CD14-positive monocyte (primary cell): ENCODE measurements around the gene DNAJB1. TPM values are rescaled to one million over a fixed set of nuclear protein-coding genes. Genes with fewer than 3 reads are reported as not detected.
A peak's percentile ranks its signal among the peaks of the same experiment; 100 is the strongest.
"Not testable (repeated sequence)": the region's sequence is repeated elsewhere in the genome, so short reads cannot be mapped to it uniquely, and the experiment has no call there.

Source experiments
- DNase-seq, 3 donors: peaks; one replicate each; pipeline ENCODE4 v3.0.0-alpha.2; 2011 to 2022
- H2AFZ ChIP-seq: 2 replicates; pipeline ENCODE4 v1.6.0; 2012; ENCODE audit warnings: mild to moderate bottlenecking, low read depth, low read length, inconsistent platforms; ENCODE audit not compliant: insufficient read depth, poor library complexity, severe bottlenecking
- H3K27ac ChIP-seq, 2 donors: 1 replicate in 1 of 2; 2 replicates in 1 of 2; pipeline ENCODE4 v1.5.1; 2012 to 2013; ENCODE audit warnings: low read length in 2 of 2, control low read depth in 1 of 2, inconsistent platforms in 1 of 2, low read depth in 1 of 2, mild to moderate bottlenecking in 1 of 2
- H3K27me3 ChIP-seq, 2 donors: one replicate each; pipeline versions ENCODE4 v1.6.0 to v1.6.1; 2011 to 2013; ENCODE audit warnings: low read length in 2 of 2; ENCODE audit not compliant: control insufficient read depth in 2 of 2, insufficient read depth in 2 of 2
- H3K36me3 ChIP-seq, 2 donors: replicated peaks in 1 of 2; 1 replicate in 1 of 2; 2 replicates in 1 of 2; pipeline versions ENCODE4 v1.5.1 to v1.6.1; 2012 to 2013; ENCODE audit warnings: low read length in 2 of 2, control low read depth in 1 of 2, inconsistent platforms in 1 of 2, mild to moderate bottlenecking in 1 of 2; ENCODE audit not compliant: insufficient read depth in 2 of 2, control insufficient read depth in 1 of 2
- H3K4me1 ChIP-seq, 2 donors: 1 replicate in 1 of 2; 2 replicates in 1 of 2; pipeline versions ENCODE4 v1.5.1 to v1.6.1; 2012 to 2013; ENCODE audit warnings: low read length in 2 of 2, control low read depth in 1 of 2, inconsistent platforms in 1 of 2, mild to moderate bottlenecking in 1 of 2, moderate library complexity in 1 of 2; ENCODE audit not compliant: insufficient read depth in 2 of 2, control insufficient read depth in 1 of 2
- H3K4me2 ChIP-seq: replicated peaks from 2 replicates; pipeline ENCODE3; 2012; ENCODE audit warnings: low read length, moderate library complexity, mild to moderate bottlenecking; ENCODE audit not compliant: poor library complexity, severe bottlenecking; ENCODE audit errors: extremely low read depth
- H3K4me3 ChIP-seq, 3 experiments: fragments of 200-600 bp in 1 of 3; sonication (generic) in 1 of 3; replicated peaks in 1 of 3; 1 replicate in 2 of 3; 2 replicates in 1 of 3; pipeline ENCODE4 v1.5.1; 2011 to 2013; ENCODE audit warnings: low read length in 3 of 3, mild to moderate bottlenecking in 3 of 3, control low read depth in 2 of 3, low read depth in 2 of 3, inconsistent platforms in 1 of 3, moderate library complexity in 1 of 3
- H3K79me2 ChIP-seq: 2 replicates; pipeline ENCODE4 v1.6.0; 2012; ENCODE audit warnings: mild to moderate bottlenecking, control low read depth, inconsistent platforms, low read length, moderate library complexity; ENCODE audit not compliant: insufficient read depth
- H3K9ac ChIP-seq: 2 replicates; pipeline ENCODE4 v1.6.0; 2017; ENCODE audit warnings: low read length, mild to moderate bottlenecking; ENCODE audit not compliant: insufficient read depth, poor library complexity, severe bottlenecking
- H3K9me3 ChIP-seq, 2 donors: replicated peaks in 1 of 2; 1 replicate in 1 of 2; 2 replicates in 1 of 2; pipeline versions ENCODE4 v1.5.1 to v1.6.1; 2012 to 2013; ENCODE audit warnings: low read length in 2 of 2, control low read depth in 1 of 2; ENCODE audit not compliant: control insufficient read depth in 1 of 2, insufficient read depth in 1 of 2
- H4K20me1 ChIP-seq: 2 replicates; pipeline ENCODE4 v1.6.0; 2012; ENCODE audit warnings: mild to moderate bottlenecking, low read length, control low read depth, moderate library complexity; ENCODE audit not compliant: insufficient read depth
- H3K27ac Mint-ChIP-seq, 7 donors: one replicate each; pipeline ENCODE4 v1.8.0; 2020; ENCODE audit warnings: mild to moderate bottlenecking in 7 of 7, mixed read lengths in 7 of 7, moderate library complexity in 6 of 7, inconsistent platforms in 2 of 7
- H3K27me3 Mint-ChIP-seq, 3 donors: one replicate each; pipeline ENCODE4 v1.8.0; 2021 to 2022; ENCODE audit warnings: low read depth in 3 of 3, mild to moderate bottlenecking in 3 of 3, mixed read lengths in 3 of 3, moderate library complexity in 3 of 3, inconsistent platforms in 1 of 3
- H3K36me3 Mint-ChIP-seq, 2 donors: one replicate each; pipeline ENCODE4 v1.8.0; 2020; ENCODE audit warnings: mixed read lengths in 2 of 2, inconsistent platforms in 1 of 2, mild to moderate bottlenecking in 1 of 2
- H3K4me1 Mint-ChIP-seq: one replicate; pipeline ENCODE4 v1.8.0; 2020; ENCODE audit warnings: mild to moderate bottlenecking, mixed read lengths
- H3K4me3 Mint-ChIP-seq, 2 donors: one replicate each; pipeline ENCODE4 v1.8.0; 2020; ENCODE audit warnings: mild to moderate bottlenecking in 2 of 2, mixed read lengths in 2 of 2, moderate library complexity in 1 of 2
- H3K9me3 Mint-ChIP-seq, 7 donors: one replicate each; pipeline ENCODE4 v1.8.0; 2020 to 2022; ENCODE audit warnings: mixed read lengths in 7 of 7, mild to moderate bottlenecking in 6 of 7, moderate library complexity in 6 of 7, inconsistent platforms in 2 of 7
- WGBS: methylation state at CpG from one replicate; pipeline ENCODE4 v1.1.5; 2013; ENCODE audit warnings: missing lambda C conversion rate; ENCODE audit not compliant: insufficient coverage; 5-methylcytosine and 5-hydroxymethylcytosine counted together
- intact Hi-C, 2 donors: fragments of 100-400 bp; cut with micrococcal nuclease; formaldehyde crosslinking; loops; one replicate each; pipeline versions ENCODE4 v1.15.0 to v1.15.1; 2023
- polyA plus RNA-seq, 3 donors: library from polyadenylated mRNA; depleted of rRNA in 1 of 3; unstranded in 2 of 3; stranded (reverse) in 1 of 3; fragments of 300-500 nt in 2 of 3; fragments of >200 nt in 1 of 3; fragmentation: Illumina TruSeq in 2 of 3; gene quantifications; 1 replicate in 2 of 3; 2 replicates in 1 of 3; pipeline ENCODE4 v1.2.3, GENCODE V29; 2012 to 2021
- TF ChIP-seq, protein P1 (sequence below): fragments of 200-600 bp; IDR thresholded peaks from one replicate; pipeline ENCODE4 v1.8.0; 2022; ENCODE audit warnings: antibody characterized with exemption, mild to moderate bottlenecking

DNAJB1 gene
- polyA plus RNA-seq, 3 donors, result 59.3 to 107 (median 70.9) TPM

DNA sequence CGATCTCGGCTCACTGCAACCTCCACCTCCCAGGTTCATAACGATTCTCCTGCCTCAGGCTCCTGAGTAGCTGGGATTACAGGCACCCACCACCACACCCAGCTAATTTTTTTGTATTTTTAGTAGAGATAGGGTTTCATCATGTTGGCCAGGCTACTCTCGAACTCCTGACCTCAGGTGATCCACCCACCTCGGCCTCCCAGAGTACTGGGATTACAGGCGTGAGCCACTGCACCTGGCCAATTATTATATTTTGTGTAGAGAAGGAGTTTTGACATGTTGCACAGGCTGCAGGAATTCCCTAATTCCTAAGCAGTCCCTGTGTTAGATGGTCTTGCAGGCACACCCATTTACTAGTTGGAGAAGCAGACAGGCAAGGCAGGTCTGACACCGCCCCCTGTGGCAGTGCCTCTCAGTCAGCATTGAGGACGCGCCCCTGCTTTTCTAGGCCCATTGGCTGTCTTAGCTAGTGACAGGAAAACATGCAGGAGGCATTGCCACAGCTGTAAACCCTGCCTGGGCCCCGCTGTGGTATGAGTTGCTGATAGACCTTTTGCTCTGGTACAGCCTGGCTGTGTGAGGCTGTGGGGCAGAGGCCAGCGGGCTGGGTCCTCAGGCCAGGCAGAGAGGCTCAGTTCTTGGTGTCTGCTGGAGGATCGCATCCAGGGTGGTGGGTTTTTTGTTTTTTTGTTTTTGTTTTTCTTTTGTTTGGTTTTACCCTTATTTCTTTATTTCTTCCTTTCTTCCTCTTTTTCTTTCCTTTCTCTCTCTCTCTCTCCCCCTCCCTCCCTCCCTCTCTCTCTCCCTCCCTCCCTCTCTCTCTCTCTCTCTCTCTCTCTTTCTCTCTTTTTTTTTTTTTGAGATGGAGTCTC is 33.2 kb upstream of the DNAJB1 start:
- not testable (repeated sequence) for H3K4me3 ChIP-seq, H3K9me3 ChIP-seq, H3K9me3 Mint-ChIP-seq, H2AFZ ChIP-seq, H3K27me3 Mint-ChIP-seq, H3K4me2 ChIP-seq, H3K27me3 ChIP-seq, H3K9ac ChIP-seq, H3K4me3 Mint-ChIP-seq
- Mint-ChIP-seq H3K27ac (peak overlapping the region in 6 of 7 donors; percentile 19 to 82 (median 71)), H3K36me3 (peaks cover 19 to 38% of the 10 kb centered on the region in 2 donors), H3K4me1 (peaks cover 23% of the 10 kb centered on the region)
- H3K4me1 ChIP-seq, result peaks cover 15 to 17% of the 10 kb centered on the region in 2 donors
- peaks cover 16% of the 10 kb centered on the region for H3K79me2 ChIP-seq
- peak; percentile 58 to 76 (median 60) for DNase-seq
- intact Hi-C loops, result loop anchor here in 1 of 2 donors (10.0 kb wide), 1 partner anchor 343 kb away; no protein-coding TSS in a partner anchor
- peaks cover 4 to 14% of the 10 kb centered on the region in 2 donors for H3K36me3 ChIP-seq
- 16% methylated on average over 7 of the region's 12 CpGs for WGBS
- TF ChIP-seq, protein P1, sequence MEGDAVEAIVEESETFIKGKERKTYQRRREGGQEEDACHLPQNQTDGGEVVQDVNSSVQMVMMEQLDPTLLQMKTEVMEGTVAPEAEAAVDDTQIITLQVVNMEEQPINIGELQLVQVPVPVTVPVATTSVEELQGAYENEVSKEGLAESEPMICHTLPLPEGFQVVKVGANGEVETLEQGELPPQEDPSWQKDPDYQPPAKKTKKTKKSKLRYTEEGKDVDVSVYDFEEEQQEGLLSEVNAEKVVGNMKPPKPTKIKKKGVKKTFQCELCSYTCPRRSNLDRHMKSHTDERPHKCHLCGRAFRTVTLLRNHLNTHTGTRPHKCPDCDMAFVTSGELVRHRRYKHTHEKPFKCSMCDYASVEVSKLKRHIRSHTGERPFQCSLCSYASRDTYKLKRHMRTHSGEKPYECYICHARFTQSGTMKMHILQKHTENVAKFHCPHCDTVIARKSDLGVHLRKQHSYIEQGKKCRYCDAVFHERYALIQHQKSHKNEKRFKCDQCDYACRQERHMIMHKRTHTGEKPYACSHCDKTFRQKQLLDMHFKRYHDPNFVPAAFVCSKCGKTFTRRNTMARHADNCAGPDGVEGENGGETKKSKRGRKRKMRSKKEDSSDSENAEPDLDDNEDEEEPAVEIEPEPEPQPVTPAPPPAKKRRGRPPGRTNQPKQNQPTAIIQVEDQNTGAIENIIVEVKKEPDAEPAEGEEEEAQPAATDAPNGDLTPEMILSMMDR, result peak; percentile 41
- H3K27ac ChIP-seq, result peak overlapping the region in 1 of 2 donors; percentile 23
- peaks cover 14% of the 10 kb centered on the region for H4K20me1 ChIP-seq

DNA sequence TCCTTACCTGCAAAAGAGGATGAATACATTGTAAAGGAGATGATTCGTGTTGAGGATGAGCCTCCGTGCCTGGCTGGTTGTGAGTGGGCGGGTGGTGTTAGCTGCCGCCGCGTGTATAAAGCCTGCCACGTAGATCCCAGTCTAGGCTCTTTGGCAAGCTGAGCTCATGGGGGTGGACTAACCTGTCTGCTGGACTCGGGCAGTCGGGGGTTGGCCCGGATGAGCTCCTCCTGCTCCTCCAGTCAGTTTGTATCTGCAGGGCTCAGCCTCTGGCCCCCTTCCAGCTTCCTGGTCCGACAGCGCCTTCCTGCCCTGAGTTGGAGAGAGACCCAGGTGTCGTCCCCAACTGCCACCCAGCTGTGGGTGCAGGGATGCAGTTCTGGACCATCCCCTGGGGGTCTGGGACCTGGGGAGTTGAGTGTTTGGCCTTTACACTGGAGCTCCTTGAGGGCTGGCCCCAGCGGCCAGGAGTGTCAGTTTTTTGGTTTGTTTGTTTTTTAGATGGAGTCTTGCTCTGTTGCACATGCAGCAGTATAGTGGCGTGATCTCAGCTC is 32.1 kb upstream of the DNAJB1 start:
- H3K27ac ChIP-seq, result peak overlapping the region in 1 of 2 donors; percentile 20
- peaks cover 21% of the 10 kb centered on the region for H3K79me2 ChIP-seq
- no peak overlapping the region for H3K4me3 Mint-ChIP-seq
- WGBS, result 58% methylated on average over 14 of the region's 15 CpGs
- no peak for DNase-seq
- no peaks in the 10 kb centered on the region for H3K27me3 ChIP-seq
- H3K4me2 ChIP-seq, result no peak overlapping the region
- no peaks in the 10 kb centered on the region for H3K9me3 ChIP-seq
- H3K4me1 Mint-ChIP-seq, result peaks cover 20% of the 10 kb centered on the region
- TF ChIP-seq, protein P1, result no peak
- H3K4me3 ChIP-seq, result no peak overlapping the region
- no peaks in the 10 kb centered on the region for H3K9me3 Mint-ChIP-seq
- peaks cover 0 to 5% (median 0%) of the 10 kb centered on the region in 3 donors for H3K27me3 Mint-ChIP-seq
- H3K9ac ChIP-seq, result no peak overlapping the region
- peaks cover 15 to 48% of the 10 kb centered on the region in 2 donors for H3K36me3 Mint-ChIP-seq
- H3K4me1 ChIP-seq, result peaks cover 14 to 16% of the 10 kb centered on the region in 2 donors
- peaks cover 4 to 14% of the 10 kb centered on the region in 2 donors for H3K36me3 ChIP-seq
- H4K20me1 ChIP-seq, result peaks cover 6% of the 10 kb centered on the region
- intact Hi-C loops, result loop anchor here in 1 of 2 donors (10.0 kb wide), 1 partner anchor 345 kb away; no protein-coding TSS in a partner anchor
- H2AFZ ChIP-seq, result no peak overlapping the region
- H3K27ac Mint-ChIP-seq, result peak overlapping the region in 2 of 7 donors; percentile 3 to 18
